ENCODE data around the gene TOR3A. TPM values are rescaled to one million over a fixed set of nuclear protein-coding genes. Genes with fewer than 3 reads are reported as not detected.

TOR3A gene
- total and polyA plus RNA-seq, 2 of the 8 experiments (the other 6 are each of a cell fraction or from before 2014, with no cell fraction given), result 15.3 to 21.4 TPM

DNA sequence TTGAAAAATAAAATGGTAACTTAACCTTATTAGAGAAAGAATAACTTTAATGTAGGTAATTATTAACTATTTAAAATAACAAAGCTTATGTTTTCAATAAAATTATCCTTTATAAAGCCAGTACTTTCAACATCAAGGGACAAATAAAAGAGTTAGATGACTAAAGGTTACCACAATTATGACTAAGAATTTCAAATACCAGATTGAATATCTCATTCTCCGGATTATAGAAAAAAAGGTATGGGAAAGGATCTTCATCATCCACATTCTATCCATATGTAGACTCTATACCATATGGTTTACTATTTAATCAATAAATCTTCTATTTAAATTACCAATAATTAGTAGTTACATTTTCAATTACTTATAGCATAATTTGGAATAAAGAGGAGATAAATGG lies 62.8 kb downstream of the TOR3A start (continued):
- TF ChIP-seq KDM5A (IDR thresholded peaks at IDR 0.05; ENCODE audit: low read length), result no peak

Data from H1 (cell line).